GM21423 (cell line): ENCODE results near the gene TMEM132D.
"Not testable (repeated sequence)": the region's sequence is repeated elsewhere in the genome, so short reads cannot be mapped to it uniquely, and the experiment has no call there.

ENCODE experiments used
- ATAC-seq: cut with Tn5 transposase; IDR thresholded peaks from one replicate; pipeline ENCODE4 v1.9.1; 2021; ENCODE audit warnings: mild to moderate bottlenecking, moderate library complexity; ENCODE audit not compliant: unreplicated experiment

The TMEM132D gene

DNA sequence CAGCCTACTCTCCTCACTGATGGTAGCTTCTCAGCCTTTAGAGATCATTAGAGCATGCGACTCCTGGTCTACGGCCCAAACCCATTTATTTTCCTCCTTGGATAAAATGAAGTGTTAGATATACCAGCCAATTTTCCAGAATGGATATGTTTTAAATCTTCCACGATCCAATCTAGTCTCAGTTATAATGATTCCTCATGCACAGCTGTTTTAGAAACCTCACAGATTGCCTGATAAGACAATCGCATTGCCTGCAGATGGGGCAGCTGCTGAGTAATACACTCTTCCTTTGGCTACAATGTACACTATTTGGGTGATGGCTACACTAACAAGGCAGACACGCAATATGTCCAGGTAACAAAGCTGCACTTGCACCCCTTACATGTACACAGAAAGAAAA lies 823.4 kb downstream of the TMEM132D start:
- ATAC-seq: no peak

- ATAC-seq: no peak
Observed at GRCh38 chr12:129079719-129080118, 824.1 kb downstream of the TMEM132D start.

DNA sequence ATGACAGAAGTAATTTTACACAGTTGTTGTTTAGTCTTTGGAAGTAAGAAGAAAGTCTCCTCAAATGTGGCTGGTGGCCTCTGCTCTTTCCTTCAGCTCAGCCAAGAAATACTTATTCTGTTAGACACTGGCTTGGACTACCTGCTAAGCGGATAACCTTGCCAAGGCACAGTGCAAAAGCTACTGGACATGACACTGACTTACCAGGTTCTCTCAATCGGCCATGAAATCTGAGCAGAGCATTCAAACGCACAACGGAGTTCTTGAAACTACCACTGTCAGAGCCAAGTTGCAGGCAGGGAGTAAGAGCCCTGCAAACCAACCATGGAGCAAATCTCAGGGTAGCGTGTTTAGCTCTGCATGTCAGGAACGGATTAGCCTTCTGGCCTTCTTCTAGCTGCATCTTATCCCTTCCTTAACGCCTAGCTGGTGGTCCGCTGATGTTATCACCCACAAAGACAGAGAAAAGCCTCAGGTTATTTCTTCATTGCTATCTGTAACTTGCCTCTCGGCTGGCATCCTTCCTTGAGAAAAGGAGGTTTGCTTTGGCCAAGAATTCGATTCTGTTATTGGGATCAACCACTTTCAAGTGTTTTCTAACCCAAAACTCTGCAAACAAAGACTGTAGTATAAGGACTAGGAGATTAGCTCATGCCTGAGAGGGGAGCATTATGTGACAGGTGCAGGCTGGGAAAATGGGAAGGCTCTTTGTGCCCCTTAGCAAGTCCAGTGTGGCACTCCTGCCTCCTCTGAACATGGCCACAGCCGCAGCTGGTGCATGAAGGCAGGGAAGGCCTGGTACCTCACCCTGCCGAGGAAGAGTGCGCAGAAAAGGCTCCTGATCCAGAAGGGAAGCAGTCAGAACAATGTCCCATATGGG lies 827.1 kb downstream of the TMEM132D start:
- ATAC-seq: no peak

- ATAC-seq: no peak
Observed at GRCh38 chr12:129075460-129076208, 828.2 kb downstream of the TMEM132D start.

GRCh38 chr12:129074379-129074778 lies 829.4 kb downstream of the TMEM132D start:
- no peak for ATAC-seq

GRCh38 chr12:129073157-129073915 lies 830.5 kb downstream of the TMEM132D start:
- ATAC-seq: no peak

GRCh38 chr12:129071362-129071761 lies 832.5 kb downstream of the TMEM132D start:
- ATAC-seq: no peak

- no peak for ATAC-seq
Observed at GRCh38 chr12:129069886-129070285, 833.9 kb downstream of the TMEM132D start.

DNA sequence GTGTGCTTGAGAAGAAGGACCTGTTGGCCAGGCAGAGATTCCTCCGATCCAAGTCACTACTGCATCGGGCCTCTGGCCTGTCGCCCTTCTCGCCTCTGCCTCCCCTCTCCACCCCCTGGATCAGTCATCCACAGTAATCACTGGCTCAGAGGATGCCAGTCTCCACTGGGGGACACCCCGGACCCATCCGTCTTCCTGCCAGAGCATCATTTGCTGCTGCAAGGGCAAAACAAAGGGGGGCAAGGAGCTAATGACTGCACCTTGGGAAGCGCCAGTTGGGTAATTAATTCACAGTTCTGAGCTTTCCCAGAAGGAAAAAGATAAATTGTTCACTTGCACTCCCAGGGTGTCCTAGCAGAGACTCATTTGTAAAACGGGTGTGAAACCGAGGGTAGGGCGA lies 835.1 kb downstream of the TMEM132D start:
- ATAC-seq: no peak

DNA sequence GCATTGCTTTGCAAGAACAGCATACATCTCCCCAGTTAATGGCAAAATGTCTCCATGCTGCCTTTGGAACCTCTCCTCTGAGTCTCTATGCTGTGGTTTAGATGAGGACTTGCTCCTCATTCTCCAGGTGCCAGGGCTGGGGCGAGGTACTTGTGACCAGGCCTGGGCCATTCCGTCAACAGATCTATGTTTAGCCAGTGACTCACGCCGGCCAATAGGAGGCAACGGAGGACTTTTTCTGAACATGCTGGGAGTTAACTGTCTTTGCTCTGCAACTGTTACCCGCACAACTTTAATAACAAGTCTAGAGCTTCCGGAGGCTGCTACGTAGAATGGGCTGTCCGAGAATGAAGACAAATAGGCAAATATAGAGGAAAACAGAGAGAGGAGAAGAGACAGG lies 836.3 kb downstream of the TMEM132D start:
- ATAC-seq: no peak

DNA sequence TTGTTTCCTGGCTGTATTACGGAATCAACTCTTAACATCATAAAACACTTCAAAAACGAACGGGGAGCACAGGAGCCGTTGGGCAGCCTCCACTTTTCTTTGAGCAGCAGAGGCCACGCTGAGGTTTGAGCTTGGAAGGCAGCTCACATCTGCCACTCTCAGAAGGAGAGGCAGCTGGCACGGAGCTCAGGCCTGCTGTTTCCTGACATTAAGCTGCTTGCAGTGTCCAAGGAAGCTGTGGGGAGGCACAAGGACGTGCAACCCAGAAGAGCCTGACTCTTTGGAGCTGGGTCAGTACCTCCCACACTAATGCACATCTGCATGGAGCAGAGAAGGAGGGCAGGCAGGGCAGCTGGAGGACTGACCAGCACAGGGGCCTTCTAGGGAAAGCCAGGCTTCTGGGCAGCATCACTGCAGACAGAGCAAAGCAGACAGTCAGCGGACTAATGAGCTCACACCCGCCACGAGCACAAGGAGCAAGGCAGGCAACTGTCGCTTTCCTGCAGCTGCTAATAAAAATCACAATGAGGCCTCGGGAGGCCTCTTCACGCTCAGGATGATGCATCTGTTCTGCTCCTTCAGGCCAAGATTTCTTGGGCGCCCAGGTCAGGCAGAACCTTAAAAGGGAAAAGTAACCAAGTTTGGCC lies 839.5 kb downstream of the TMEM132D start:
- ATAC-seq: no peak

DNA sequence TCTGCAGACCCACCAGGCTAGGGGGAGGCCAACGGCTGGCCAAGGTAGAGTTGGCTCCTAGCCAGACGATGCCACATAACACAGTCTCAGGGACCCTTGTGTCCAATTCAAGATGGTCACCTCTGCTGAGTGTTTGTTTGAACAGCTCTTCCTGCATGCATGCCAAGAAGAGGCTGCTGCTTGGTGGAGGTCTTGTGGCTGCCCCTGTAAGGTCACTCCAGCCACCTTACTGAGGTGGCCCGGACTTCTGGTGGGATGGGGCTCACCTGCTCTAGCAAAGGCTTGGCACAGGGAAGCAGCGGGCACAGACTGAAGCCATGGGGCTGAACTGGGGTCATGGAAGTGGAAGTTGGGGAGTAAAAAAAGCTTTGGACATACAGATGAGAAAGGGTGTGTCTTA lies 840.2 kb downstream of the TMEM132D start:
- ATAC-seq: no peak

GRCh38 chr12:129053232-129053631 lies 850.6 kb downstream of the TMEM132D start:
- ATAC-seq: no peak

DNA sequence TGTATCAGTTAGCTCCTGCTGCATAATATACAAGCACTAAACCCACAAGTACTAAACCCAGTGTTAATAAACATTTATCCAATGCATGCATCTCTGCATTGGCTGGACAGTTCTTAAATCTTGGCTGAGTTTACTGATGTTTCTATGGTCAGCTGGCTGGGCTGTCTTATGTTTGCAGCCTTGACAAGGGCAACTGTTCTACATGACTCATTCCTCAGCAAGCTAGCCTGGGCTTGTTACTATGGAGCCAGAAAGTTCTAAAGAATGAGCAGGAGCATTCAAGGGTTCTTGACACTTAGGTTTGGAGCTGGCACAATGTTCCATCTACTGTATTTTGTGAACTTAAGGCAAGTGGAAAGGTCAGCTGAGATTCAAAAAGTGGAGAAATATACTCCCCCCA lies 851.5 kb downstream of the TMEM132D start:
- ATAC-seq: no peak

DNA sequence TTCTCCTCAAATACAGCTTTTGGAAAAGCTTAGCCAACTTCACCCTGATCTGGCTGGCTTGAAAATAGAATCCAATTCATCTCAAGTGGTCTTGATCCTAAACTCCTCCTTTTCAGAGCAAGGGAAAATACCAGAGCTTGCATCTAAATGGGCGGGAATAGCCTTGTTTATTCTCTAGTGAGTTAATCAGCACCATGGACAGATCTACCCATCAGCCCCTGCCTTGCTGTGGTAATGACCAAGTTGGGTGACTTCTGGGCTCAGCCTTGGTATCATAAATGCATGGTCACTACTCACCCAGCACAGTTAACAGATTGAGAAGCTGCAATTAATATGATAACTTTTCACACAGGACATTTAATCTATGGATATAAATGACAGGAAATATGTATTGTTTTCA lies 853.9 kb downstream of the TMEM132D start:
- no peak for ATAC-seq

DNA sequence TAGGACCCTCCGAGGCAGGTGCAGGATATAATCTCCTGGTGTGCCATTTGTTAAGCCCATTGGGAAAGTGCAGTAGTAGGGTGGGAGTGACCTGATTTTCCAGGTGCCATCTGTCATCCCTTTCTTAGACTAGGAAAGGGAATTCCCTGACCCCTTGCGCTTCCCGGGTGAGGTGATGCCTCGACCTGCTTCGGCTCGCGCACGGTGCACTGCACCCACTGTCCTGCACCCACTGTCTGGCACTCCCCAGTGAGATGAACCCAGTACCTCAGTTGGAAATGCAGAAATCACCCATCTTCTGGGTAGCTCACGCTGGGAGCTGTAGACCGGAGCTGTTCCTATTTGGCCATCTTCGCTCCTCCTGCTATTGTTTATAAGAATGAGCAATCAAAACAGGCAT lies 860.5 kb downstream of the TMEM132D start:
- not testable (repeated sequence) for ATAC-seq

GRCh38 chr12:129036135-129036534 lies 867.7 kb downstream of the TMEM132D start:
- no peak for ATAC-seq

DNA sequence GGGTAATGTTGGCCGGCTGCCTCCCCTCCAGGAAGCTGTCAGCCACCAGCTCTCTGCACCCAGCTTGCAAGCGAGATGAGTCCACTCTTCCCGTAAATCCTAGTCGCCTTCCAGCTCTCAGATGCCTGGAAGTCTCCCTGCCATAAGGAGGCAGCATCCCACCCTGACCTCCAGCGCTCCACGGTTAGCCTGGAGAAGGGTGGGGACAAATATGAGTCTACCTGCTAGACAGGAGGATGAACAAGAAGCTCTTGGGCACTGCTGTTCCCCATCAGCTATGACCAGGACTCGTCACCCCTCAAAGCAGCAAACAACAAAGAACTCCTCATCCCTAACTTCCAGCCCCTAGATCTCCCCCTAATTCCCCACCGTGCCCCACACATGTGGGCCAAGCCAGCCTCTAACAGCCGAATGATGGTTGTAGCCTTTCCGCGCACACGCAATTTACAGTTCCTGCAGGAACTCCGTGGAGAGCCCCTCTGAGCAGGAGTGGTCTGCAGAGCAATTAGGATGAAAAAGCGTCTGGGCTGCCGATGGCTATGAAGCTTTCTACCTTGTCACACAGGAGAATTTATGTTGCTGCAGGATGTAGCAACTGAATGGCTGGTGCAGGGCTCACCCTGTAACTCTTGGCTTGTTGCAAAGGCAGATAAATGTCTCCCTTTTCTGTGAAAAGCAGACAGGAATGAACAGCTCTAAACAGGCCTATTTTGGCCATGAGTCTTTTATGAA lies 869.1 kb downstream of the TMEM132D start:
- no peak for ATAC-seq

DNA sequence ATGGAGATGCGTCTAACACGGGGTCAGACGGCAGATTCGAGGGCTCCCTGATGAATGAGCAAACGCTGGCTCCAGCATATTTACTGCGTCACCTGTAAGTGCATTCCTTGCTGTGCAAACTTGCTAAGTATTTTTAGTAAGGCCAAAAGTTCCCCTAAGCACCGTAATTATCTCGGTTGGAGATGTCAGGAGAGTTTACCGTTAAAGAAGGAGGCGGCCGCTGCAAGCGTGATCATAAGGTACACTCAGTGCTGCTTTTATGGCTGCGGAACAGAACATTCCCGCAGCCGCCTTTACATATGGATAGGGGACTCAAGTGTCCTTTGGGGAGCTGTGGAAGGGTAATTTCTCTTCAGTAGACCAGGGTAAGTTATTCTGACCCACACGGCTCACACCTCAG lies 875.0 kb downstream of the TMEM132D start:
- ATAC-seq: no peak

DNA sequence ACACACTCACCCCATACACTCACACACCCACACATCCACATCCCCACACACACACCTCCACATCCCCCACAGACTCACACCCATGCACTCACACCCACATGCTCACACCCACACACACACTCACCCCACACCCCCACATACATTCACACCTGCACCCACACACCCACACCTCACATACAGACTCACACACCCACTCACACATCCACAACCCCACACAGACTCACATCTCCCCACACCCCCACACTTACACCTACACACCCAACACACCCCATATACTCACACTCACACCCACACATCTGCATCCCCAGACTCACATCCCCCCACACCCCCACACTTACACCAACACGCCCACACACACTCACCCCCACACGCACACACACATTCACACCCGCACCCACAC lies 878.8 kb downstream of the TMEM132D start:
- no peak for ATAC-seq
